ENCODE results near the gene USP24. TPM values are rescaled to one million over a fixed set of nuclear protein-coding genes. Genes with fewer than 3 reads are reported as not detected.

USP24 gene
- polyA plus RNA-seq, 1 donor (not counting 4 experiments of a cell fraction or from before 2014, with no cell fraction given): 22.5 TPM

DNA sequence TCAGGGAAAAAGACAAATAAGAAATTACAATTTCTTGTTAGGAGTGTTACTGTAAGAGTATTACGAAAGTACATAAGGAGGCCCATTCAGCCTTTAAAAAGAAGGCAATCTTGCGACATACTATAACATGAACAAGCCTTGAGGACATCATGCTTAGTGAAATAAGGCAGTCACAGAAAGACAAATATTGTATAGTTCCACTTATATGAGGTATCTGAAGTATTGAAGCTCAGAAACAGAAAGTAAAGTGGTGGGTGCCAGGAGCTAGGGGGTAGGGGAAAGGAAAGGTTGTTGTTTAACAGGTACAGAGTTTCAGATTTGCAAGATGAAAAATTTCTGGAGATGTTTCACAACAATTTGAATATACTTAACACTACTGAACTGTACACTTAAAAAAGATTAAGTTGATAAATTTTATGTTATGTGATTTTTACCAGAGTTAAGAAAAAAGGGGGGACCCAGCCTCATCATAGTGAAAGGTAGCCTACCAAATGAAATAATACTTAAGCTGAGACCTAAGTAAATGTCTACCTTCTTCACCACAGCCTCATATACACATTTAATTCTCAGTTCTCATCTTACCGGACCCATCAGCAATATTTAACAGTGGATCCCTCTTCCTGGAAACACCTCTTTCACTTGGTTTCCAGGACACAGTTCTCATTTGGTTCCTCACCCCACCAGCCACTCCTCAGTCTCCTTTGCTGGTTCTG, 19.5 kb downstream of the USP24 start:
- peaks cover 8% of the 10 kb centered on the region for H3K4me1 ChIP-seq (ENCODE audit: control insufficient read depth, extremely low read depth, insufficient read depth, low read length)
- H3K27ac ChIP-seq (ENCODE audit: control insufficient read depth, insufficient read depth, low read length): no peak overlapping the region
- H3K4me3 ChIP-seq (ENCODE audit: control insufficient read depth in 2 of 3, extremely low read depth in 1 of 3, insufficient read depth in 2 of 3, low read depth in 1 of 3, low read length in 3 of 3): no peak overlapping the region
- no peak overlapping the region for H3K9ac ChIP-seq (ENCODE audit: control insufficient read depth, extremely low read depth, insufficient read depth, low read length)
- no peak for FAIRE-seq
- H3K27me3 ChIP-seq (ENCODE audit: control insufficient read depth, extremely low read depth, insufficient read depth, low read length): no peaks in the 10 kb centered on the region
- dilution Hi-C loops (cut with MboI; ENCODE audit: extremely low pct_ligation_motif_present, low sequenced_read_pairs): no loop called here
- peaks cover 8% of the 10 kb centered on the region for H4K20me1 ChIP-seq (ENCODE audit: control insufficient read depth, extremely low read depth, insufficient read depth, low read length)
- no peaks in the 10 kb centered on the region for H3K9me3 ChIP-seq (ENCODE audit: control insufficient read depth, low read depth, low read length)
- DNase-seq (ENCODE audit: low read depth, low spot score): no peak
- H3K9me1 ChIP-seq (ENCODE audit: control insufficient read depth, extremely low read depth, insufficient read depth, low read length): no peaks in the 10 kb centered on the region
- TF ChIP-seq, protein P1, sequence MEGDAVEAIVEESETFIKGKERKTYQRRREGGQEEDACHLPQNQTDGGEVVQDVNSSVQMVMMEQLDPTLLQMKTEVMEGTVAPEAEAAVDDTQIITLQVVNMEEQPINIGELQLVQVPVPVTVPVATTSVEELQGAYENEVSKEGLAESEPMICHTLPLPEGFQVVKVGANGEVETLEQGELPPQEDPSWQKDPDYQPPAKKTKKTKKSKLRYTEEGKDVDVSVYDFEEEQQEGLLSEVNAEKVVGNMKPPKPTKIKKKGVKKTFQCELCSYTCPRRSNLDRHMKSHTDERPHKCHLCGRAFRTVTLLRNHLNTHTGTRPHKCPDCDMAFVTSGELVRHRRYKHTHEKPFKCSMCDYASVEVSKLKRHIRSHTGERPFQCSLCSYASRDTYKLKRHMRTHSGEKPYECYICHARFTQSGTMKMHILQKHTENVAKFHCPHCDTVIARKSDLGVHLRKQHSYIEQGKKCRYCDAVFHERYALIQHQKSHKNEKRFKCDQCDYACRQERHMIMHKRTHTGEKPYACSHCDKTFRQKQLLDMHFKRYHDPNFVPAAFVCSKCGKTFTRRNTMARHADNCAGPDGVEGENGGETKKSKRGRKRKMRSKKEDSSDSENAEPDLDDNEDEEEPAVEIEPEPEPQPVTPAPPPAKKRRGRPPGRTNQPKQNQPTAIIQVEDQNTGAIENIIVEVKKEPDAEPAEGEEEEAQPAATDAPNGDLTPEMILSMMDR (optimal IDR thresholded peaks at IDR 0.05 in 1 of 3, IDR thresholded peaks at IDR 0.05 in 1 of 3, conservative IDR thresholded peaks at IDR 0.05 in 1 of 3; ENCODE audit: extremely low read depth in 1 of 3, insufficient read depth in 2 of 3, low read length in 3 of 3): no peak
- TF ChIP-seq EZH2 (IDR thresholded peaks at IDR 0.05; ENCODE audit: low read length): no peak
- no peak overlapping the region for H3K4me2 ChIP-seq (ENCODE audit: control insufficient read depth, extremely low read depth, insufficient read depth, low read depth, low read length)
- no peak overlapping the region for H2AFZ ChIP-seq (ENCODE audit: control insufficient read depth, low read length)
- peaks cover 69% of the 10 kb centered on the region for H3K79me2 ChIP-seq (ENCODE audit: control insufficient read depth, insufficient read depth, low read length)
- peaks cover 0 to 1% of the 10 kb centered on the region in 2 experiments for H3K36me3 ChIP-seq (ENCODE audit: control insufficient read depth in 2 of 2, extremely low read depth in 1 of 2, insufficient read depth in 2 of 2, low read length in 2 of 2)

DNA sequence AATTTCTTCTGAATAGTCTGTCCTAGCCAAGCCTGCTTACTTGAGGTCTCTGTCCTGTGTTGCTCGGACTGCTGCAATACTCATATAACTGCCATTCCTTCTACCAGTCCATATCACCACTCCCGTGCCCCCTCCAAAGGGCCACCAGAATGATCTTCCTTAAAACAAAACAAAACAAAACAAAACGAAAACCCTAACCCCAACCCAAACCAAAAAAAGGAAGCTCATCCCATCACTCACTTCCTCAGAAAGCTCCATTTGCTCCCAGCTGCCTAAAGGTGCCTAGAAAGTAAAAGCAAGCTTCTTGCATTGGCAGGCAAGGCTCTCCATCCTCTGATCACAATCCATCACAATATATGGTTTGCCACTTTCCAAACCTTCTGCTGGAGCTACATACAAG, 20.3 kb downstream of the USP24 start:
- FAIRE-seq (no peak), DNase-seq (ENCODE audit: low read depth, low spot score) (no peak)
- dilution Hi-C loops (cut with MboI; ENCODE audit: extremely low pct_ligation_motif_present, low sequenced_read_pairs): no loop called here
- Histone ChIP-seq H3K79me2 (ENCODE audit: control insufficient read depth, insufficient read depth, low read length) (peaks cover 68% of the 10 kb centered on the region), H3K27ac (ENCODE audit: control insufficient read depth, insufficient read depth, low read length) (no peak overlapping the region), H2AFZ (ENCODE audit: control insufficient read depth, low read length) (no peak overlapping the region), H3K36me3 (ENCODE audit: control insufficient read depth in 2 of 2, extremely low read depth in 1 of 2, insufficient read depth in 2 of 2, low read length in 2 of 2) (peaks cover 0 to 1% of the 10 kb centered on the region in 2 experiments), H4K20me1 (ENCODE audit: control insufficient read depth, extremely low read depth, insufficient read depth, low read length) (peaks cover 8% of the 10 kb centered on the region), H3K9me1 (ENCODE audit: control insufficient read depth, extremely low read depth, insufficient read depth, low read length) (no peaks in the 10 kb centered on the region), H3K9ac (ENCODE audit: control insufficient read depth, extremely low read depth, insufficient read depth, low read length) (no peak overlapping the region), H3K9me3 (ENCODE audit: control insufficient read depth, low read depth, low read length) (no peaks in the 10 kb centered on the region), H3K4me1 (ENCODE audit: control insufficient read depth, extremely low read depth, insufficient read depth, low read length) (peaks cover 8% of the 10 kb centered on the region), H3K27me3 (ENCODE audit: control insufficient read depth, extremely low read depth, insufficient read depth, low read length) (no peaks in the 10 kb centered on the region), H3K4me3 (ENCODE audit: control insufficient read depth in 2 of 3, extremely low read depth in 1 of 3, insufficient read depth in 2 of 3, low read depth in 1 of 3, low read length in 3 of 3) (no peak overlapping the region), H3K4me2 (ENCODE audit: control insufficient read depth, extremely low read depth, insufficient read depth, low read depth, low read length) (no peak overlapping the region)
- TF ChIP-seq EZH2 (IDR thresholded peaks at IDR 0.05; ENCODE audit: low read length): no peak
- TF ChIP-seq, protein P1 (optimal IDR thresholded peaks at IDR 0.05 in 1 of 3, IDR thresholded peaks at IDR 0.05 in 1 of 3, conservative IDR thresholded peaks at IDR 0.05 in 1 of 3; ENCODE audit: extremely low read depth in 1 of 3, insufficient read depth in 2 of 3, low read length in 3 of 3): no peak

All from keratinocyte (primary cell).